BJ (cell line): ENCODE data around the gene MMP24. TPM values are rescaled to one million over a fixed set of nuclear protein-coding genes. Genes with fewer than 3 reads are reported as not detected.

Experiments
- CTCF ChIA-PET: fragments of 350-600 bp; formaldehyde crosslinking; extraction: SDS; loops from one replicate; lab custom pipeline; 2021; ENCODE audit warnings: antibody characterized with exemption, inconsistent platforms; lab: Yijun Ruan, JAX
- POLR2A ChIA-PET: fragments of 300-600 bp; sonication (Branson Sonifier 250); formaldehyde crosslinking; extraction: SDS; loops from one replicate; lab custom pipeline; 2021; ENCODE audit warnings: antibody characterized with exemption; lab: Charles Lee
- DNase-seq: peaks from one replicate; pipeline ENCODE4 v3.0.0-alpha.2; 2011; ENCODE audit warnings: low read depth
- H3K27me3 ChIP-seq: 2 replicates; pipeline ENCODE4 v1.6.0; 2011; ENCODE audit warnings: low read length; ENCODE audit not compliant: control insufficient read depth, insufficient read depth
- H3K36me3 ChIP-seq: 2 replicates; pipeline ENCODE4 v1.5.1; 2011; ENCODE audit warnings: low read length; ENCODE audit not compliant: control insufficient read depth, insufficient read depth
- H3K4me3 ChIP-seq: 2 replicates; pipeline ENCODE4 v1.5.1; 2011; ENCODE audit warnings: low read depth, mild to moderate bottlenecking, control low read depth, low read length
- polyA plus RNA-seq: library from polyadenylated mRNA; depleted of rRNA; stranded (reverse); fragments of >200 nt; gene quantifications from 2 replicates; pipeline ENCODE4 v1.2.3, GENCODE V29; 2011
- TF ChIP-seq, protein P1 (sequence below): IDR thresholded peaks from 2 replicates; pipeline ENCODE4 v1.5.1; 2011; ENCODE audit warnings: low read depth, mild to moderate bottlenecking, control low read depth, inconsistent platforms, low read length, moderate library complexity; ENCODE audit not compliant: insufficient read depth

The MMP24 gene
- polyA plus RNA-seq, 1 experiment: 2.3 TPM

DNA sequence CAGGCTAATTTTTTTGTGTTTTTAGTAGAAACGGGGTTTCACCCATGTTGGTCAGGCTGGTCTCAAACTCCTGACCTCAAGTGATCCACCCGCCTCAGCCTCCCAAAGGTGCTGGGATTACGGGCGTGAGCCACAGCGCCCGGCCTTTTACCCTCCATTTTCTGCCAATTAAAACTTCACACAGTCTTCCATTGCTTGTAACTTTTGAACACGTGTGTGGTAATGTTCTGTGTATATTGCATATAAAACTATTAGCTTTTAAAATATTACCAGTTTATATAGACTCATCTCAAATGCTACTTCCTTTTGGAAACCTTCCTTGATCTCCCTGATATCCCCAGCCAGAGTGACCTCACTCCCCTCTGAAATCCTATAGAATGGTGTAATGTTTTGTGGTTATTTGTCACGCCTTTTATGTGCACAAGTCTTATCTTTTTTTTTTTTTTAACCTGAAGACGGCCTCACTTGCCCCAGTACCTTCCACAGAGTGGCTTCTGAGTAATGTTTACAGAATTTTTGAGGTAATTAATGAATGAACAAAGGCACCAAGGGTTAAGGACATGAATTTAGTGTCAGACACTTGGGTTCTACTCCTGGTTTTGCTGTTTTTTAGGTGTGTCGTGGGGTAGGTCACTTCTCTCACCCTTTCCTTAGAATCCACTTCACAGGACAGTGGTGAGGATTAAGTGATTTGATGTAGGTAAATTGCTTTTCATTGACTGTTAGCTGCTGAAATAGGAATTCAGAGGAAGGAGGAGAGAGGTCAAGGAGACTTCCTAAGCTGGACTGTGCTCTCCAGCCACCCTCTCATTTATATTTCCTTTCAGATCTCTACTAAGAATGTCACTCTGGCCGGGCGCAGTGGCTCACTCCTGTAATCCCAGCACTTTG is 11.2 kb upstream of the MMP24 start:
- no peak for DNase-seq
- Histone ChIP-seq H3K27me3 (no peaks in the 10 kb centered on the region; the same call in 1 of the 2 replicates), H3K36me3 (no peaks in the 10 kb centered on the region), H3K4me3 (no peak overlapping the region)
- CTCF ChIA-PET: interaction anchor here (1.0 to 1.5 kb wide), 2 partner anchors 54 to 71 kb away, joined by 4 to 5 read pairs; no protein-coding TSS in a partner anchor
- TF ChIP-seq, protein P1, sequence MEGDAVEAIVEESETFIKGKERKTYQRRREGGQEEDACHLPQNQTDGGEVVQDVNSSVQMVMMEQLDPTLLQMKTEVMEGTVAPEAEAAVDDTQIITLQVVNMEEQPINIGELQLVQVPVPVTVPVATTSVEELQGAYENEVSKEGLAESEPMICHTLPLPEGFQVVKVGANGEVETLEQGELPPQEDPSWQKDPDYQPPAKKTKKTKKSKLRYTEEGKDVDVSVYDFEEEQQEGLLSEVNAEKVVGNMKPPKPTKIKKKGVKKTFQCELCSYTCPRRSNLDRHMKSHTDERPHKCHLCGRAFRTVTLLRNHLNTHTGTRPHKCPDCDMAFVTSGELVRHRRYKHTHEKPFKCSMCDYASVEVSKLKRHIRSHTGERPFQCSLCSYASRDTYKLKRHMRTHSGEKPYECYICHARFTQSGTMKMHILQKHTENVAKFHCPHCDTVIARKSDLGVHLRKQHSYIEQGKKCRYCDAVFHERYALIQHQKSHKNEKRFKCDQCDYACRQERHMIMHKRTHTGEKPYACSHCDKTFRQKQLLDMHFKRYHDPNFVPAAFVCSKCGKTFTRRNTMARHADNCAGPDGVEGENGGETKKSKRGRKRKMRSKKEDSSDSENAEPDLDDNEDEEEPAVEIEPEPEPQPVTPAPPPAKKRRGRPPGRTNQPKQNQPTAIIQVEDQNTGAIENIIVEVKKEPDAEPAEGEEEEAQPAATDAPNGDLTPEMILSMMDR: no peak
- POLR2A ChIA-PET: no interaction called here

DNA sequence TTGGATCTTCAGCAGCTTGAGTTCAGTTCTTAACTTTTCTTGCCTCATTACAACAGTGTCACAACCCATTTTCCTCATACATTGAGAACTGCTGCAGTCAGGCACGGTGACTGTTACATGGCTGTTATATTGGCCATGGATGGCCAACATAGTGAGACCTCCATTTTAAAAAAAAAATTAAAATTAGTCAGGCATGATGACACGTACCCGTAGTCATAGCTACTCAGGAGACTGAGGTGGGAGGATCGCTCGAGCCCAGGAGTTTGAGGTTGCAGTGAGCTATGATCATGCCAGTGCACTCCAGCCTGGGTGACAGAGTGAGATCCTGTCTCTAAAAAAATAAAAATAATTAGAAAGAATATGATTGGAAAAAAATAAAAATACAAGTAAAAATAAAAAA is 9.9 kb upstream of the MMP24 start:
- ChIA-PET POLR2A (interaction anchor here (0.7 kb wide), 1 partner anchor 11 kb away, joined by 3 read pairs; no protein-coding TSS in a partner anchor), CTCF (interaction anchor here (0.7 to 1.5 kb wide), 6 partner anchors 8 to 124 kb away, joined by 3 to 5 read pairs (median 3); partner anchors contain the start of gene TRPC4AP)
- Histone ChIP-seq H3K4me3 (no peak overlapping the region), H3K27me3 (no peaks in the 10 kb centered on the region; the same call in 1 of the 2 replicates), H3K36me3 (no peaks in the 10 kb centered on the region)
- DNase-seq: no peak
- TF ChIP-seq, protein P1: no peak

DNA sequence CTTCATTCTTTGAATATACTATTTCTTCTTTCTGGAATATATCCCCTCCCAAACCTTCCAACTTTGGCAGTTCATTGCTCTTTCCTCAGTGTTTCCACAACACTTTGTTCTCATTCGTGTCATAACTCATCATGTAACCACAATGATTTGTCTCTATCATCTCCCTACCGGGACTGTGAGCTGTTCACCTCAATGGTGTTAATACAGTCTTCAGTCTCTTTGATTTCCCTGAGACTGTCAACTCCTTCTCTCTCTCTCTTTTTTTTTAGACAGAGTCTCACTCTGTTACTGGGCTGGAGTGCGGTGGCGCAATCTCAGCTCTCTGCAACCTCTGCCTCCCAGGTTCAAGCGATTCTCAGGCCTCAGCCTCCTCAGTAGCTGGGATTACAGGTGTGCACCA is 2.5 kb upstream of the MMP24 start:
- Histone ChIP-seq H3K36me3 (no peaks in the 10 kb centered on the region), H3K4me3 (no peak overlapping the region), H3K27me3 (peaks cover 13% of the 10 kb centered on the region)
- TF ChIP-seq, protein P1: no peak
- ChIA-PET CTCF (no interaction called here), POLR2A (no interaction called here)
- DNase-seq: no peak

DNA sequence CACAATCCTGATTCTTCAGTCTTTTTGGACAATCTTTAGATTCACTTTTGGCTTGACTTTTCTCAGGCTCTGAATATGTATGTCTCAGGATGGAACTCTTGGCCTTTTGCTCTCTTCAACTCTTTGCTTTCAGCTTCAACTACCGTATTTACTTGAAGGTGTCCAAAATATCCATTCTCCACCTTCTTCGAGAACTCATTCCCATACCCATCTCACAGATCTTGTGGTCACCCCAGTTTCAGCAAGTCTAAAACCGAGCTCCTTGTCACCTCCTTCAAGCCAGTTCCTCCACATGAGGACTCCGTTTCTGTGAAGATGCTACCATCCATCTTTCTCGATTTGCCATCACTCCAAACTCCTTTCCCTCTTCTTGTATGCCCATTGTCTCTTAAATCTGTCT is 2.0 kb upstream of the MMP24 start:
- TF ChIP-seq, protein P1: no peak
- CTCF ChIA-PET: no interaction called here
- Histone ChIP-seq H3K4me3 (no peak overlapping the region), H3K27me3 (peaks cover 13% of the 10 kb centered on the region), H3K36me3 (no peaks in the 10 kb centered on the region)
- no peak for DNase-seq
- POLR2A ChIA-PET: no interaction called here

DNA sequence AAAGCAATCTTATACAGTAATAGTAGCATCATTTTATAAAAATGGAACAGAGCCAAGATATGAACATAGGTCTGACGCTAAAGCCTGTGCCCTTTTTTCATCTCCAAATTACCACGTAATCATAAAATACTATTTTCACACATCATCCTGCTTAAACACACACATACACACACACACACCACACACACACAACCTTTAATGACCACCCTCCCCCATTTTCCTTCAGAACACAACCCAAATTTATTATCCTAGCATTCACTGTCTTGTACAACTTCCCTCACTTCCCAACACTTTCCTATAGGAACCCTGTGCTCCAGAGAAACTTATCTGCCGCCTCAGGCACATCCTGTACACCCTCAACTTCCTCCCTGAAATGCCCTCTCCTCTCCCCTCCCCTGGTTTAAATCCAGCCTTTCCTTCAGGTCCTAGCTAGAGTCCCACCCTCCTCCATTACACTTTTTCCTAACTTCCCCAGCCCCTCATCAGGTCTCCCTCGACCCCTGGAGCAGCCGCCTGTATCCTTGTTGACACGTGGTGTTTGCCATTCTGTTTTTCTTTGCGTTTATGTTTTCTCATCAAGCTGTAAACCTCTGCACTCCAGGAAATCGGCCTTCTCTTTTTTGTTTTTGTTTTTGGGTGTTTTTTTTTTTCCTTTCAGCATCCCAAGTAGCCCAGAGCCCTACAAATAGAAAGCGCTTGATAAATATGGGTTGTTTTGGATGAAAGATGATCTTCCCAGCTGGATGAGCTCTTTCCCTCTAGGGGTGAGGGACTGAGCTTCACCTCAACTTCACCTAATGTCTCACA is 968 bp upstream of the MMP24 start:
- DNase-seq: no peak
- H3K4me3 ChIP-seq: no peak overlapping the region
- CTCF ChIA-PET: interaction anchor here (1.0 to 1.6 kb wide), 2 partner anchors 17 to 43 kb away, joined by 3 read pairs; no protein-coding TSS in a partner anchor
- no peaks in the 10 kb centered on the region for H3K36me3 ChIP-seq
- POLR2A ChIA-PET: no interaction called here
- peaks cover 13% of the 10 kb centered on the region for H3K27me3 ChIP-seq
- TF ChIP-seq, protein P1: no peak
